ENCODE data around the gene LMX1B.
"Not testable (repeated sequence)": the region's sequence is repeated elsewhere in the genome, so short reads cannot be mapped to it uniquely, and the experiment has no call there.

Gene LMX1B

GRCh38 chr9:126696401-126697145 is 82.8 kb downstream of the LMX1B start:
- DNase-seq (ENCODE audit: low read depth), result no peak

DNA sequence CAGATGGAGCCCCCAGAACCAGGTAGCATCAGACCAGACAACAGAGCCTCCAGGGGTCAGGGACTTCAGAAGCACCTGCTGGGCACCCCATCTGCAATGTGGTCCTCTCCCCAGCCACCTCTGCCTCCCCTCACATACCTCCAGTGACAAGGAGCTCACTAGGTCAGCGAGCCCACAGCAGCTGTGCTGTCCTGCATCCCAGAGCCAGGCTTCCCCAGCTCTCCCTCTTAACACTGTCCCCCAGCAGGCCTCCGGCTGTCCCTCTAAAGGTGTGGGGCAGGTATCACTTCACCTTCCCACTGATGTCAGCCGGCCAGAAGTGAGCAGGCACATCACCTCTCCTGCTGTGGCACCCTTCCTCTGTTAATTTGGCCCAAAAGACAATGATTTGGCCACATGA is 83.6 kb downstream of the LMX1B start:
- DNase-seq (ENCODE audit: low read depth), result no peak

DNA sequence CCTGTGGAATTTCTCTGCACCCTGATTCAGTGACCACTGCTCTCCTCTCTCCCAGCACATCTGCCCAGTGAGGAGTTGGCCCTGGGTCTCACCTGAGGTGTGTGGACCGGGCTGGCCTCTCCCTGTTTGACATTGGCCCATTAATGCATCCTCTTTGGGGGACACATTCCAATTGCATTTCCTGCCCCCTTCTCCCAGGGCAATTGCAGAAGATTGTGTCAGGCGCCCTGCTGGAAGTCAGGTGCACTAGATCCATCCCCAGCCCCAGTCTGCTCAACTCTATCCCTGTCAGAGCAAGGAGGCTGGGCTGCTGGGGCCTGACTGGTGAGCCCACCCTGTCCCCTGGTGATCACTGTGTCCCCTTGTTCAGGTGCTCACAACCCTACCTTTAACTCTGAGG is 84.5 kb downstream of the LMX1B start:
- no peak for DNase-seq (ENCODE audit: low read depth)

DNA sequence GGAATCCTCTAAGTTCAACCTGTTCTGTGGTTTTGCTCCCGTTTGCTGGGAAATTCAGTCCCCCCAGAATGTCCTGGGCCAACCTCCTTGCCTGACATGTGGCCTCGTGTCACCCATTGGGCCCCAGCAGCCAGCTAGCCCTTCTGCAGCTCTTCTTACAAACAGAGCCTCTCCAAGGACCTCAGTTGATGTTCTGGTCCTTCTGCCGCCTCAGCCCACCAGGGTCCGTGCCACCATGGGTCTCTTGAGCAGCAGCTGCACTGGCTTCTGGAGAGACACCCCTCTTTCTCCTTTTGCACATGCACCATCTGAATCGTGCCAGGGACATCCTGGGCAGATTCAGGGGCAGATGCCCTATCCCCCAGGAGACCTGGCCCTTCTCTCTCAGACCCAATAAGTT is 85.0 kb downstream of the LMX1B start:
- DNase-seq (ENCODE audit: low read depth), result no peak

DNA sequence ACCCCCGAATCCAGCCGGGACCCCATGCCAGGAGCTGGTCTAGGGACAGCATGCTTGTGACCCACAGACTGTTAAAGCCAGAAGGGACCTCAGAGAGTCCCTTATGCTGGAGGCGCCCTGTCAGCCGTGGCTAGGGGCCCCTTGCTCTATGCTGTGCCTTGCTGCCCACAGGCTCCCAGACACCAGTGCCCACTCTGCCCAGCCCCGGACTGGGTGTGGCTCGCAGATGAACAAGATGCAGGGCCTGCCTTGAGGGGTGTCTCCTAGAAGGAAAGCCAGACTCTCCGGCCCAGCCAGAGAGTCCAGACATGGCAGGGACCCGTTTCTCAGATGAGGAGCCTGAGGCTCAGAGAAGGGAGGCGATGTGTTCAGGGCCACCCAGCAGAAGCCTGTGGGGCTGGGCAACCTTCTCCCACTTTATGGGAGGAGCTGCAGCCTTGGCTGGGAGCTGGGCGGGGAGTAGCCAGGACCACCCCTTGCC is 85.7 kb downstream of the LMX1B start:
- DNase-seq (ENCODE audit: low read depth), result no peak

GRCh38 chr9:126700296-126700695 is 86.6 kb downstream of the LMX1B start:
- DNase-seq (ENCODE audit: low read depth), result no peak

GRCh38 chr9:126700903-126701812 is 87.4 kb downstream of the LMX1B start:
- no peak for DNase-seq (ENCODE audit: low read depth)

- DNase-seq (ENCODE audit: low read depth), result no peak
These were observed 88.0 kb downstream of the LMX1B start for GRCh38 chr9:126701813-126702140.

DNA sequence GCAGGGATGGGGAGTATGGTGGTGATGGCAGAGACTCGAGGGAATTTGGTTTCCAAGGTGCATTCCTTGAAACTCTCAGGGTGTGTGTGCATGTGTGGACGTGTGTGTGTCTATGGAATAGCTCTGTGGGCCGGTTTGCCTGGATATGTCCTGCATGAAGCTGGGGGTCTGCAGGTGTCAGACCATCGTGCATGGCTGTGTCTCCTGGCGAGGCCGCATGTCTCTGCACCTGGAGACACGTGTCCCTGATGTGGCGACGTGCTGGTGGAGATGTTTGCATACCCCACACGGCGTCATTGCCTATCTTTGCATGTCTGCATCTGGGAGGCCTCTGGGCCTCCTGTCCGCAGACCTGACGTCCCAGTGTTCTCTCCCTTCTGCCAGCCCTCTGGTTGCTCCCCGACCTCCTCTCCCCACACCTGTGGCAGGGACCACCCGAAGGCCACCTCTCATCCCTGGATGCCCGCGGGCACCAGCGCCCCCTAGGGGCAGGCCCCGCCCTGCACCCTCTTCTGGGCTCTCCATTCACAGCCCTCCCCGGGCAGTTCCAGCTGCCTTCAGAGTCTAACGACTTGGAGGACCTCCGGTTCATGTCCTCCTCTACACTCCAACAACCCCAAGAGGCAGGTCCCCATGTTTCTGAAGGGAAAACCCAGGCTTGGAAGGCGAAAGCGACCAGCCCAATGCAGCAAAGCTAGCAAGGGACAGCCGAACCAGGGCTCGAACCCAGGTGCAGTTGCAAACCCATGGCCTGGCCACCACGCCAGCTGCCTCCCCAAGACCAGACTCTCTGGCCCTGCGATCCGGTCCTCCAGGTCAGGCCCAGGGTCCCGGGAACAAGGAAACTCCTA is 88.6 kb downstream of the LMX1B start:
- no peak for DNase-seq (ENCODE audit: low read depth)

GRCh38 chr9:126703002-126703865 is 89.5 kb downstream of the LMX1B start:
- DNase-seq (ENCODE audit: low read depth), result no peak

DNA sequence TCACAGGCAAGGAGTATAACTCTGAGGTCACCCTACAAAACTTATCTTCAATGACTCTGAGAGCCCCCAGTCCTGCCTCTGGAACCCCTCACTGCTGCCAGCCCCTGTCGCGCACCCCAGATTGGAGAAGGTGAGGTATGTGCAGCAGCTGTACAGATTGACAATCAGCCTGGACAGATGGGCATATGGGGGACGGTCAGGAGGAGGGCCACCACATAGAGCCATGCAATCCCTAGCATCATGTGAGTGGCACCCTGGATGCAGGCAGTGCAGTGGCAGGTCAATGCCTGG is 90.1 kb downstream of the LMX1B start:
- no peak for DNase-seq (ENCODE audit: low read depth)

DNA sequence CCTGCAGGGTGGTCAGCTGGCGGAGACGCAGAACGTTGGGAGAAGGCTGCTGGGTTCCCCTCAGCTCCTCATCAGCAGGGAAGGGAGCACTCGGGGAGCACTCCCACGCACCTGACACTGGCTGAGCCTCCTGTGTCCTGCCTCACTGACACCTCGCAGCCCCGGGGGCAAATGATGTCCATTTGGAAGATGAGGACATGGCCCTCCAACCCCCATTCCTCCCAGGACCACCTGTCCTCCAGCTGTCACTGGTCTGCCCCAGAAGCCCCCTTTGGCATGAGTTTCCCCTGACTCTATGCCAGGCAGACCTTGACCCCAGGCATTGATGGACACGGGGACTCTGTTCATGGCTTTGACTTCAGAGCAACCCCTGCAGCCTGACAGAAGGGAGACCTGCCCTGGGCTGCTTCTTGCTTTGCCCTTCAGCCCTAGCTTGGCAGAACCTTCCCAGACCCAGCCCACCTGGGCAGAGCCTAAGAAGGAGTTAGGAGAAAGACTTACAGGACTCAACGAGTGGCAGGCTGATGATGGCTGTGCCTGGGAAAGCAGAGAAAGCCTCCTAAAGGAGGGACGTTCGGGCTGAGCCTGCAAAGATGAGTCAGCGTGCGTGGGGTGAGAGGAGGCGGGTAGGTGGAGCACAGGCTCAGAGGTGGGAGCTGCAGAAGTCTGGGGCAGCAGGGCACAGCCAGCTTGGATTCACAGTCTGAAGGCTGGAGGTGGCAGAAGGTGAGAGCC is 90.6 kb downstream of the LMX1B start:
- no peak for DNase-seq (ENCODE audit: low read depth)

- peak; percentile 33 for DNase-seq (ENCODE audit: low read depth)
These were observed 91.4 kb downstream of the LMX1B start for GRCh38 chr9:126704892-126705766.

DNA sequence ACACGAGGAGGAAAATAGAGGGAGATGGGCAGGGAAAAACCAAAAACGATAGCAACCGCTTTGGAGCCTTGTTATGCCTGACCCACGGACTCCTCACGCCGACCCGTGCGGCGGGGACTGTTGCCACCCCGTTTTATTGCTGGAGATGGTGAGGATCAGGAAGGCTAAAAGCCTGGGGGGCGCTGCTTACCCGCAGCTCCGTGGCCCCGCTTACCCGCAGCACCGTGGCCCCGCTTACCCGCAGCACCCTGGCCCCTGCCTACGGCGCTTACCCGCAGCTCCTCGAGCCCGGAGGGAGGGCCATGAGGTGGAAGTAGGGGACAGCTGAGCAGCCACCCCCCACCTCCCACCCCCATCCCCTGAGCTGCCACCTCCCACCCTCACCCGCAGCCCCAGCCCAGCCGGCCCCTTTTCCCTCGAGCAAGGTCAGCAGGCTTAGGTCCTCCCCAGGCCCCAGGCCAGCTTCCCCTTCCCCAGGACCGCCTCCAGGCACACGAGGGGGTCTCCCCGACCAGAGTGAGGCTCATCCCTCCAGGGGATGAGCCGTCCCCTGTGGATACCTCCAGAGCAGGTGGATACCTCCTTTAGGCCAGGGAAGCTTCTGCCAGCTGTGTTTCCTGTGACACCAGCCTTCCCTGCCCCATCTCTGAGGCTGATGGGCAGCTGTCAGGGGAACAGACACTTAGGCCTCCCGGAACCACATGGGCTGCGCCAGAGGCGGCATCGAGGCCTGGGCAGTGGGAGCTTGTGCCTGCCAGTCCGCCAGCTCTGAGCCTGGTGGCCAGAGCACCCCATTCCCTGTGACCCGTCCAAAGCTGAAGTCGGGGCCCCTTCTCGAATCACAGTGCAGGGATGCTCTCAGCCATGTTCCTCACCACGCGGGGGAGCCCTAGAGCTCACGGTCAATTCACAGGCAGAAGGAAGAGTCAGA is 92.3 kb downstream of the LMX1B start:
- DNase-seq (ENCODE audit: low read depth), result no peak

DNA sequence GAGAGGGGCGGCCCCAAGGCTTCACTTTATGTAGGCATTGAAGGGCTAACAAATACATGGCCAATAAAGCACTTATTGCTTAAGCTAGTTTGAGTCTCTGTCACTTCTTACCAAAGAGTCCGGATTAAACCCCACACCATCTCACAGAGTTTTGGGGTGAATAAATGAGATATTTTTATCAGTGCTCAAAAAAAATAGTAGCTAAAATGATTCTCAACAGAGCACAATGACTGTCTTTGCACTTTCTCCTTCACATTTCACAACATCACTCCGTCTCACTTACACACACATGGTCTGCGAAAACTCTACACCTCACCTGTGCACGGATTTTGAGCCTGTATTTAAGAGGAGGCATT is 92.9 kb downstream of the LMX1B start:
- no peak for DNase-seq (ENCODE audit: low read depth)

- DNase-seq (ENCODE audit: low read depth), result no peak
These were observed 93.4 kb downstream of the LMX1B start for GRCh38 chr9:126707083-126707482.

GRCh38 chr9:126707712-126708111 is 94.0 kb downstream of the LMX1B start:
- DNase-seq (ENCODE audit: low read depth), result not testable (repeated sequence)

- no peak for DNase-seq (ENCODE audit: low read depth)
These were observed 94.5 kb downstream of the LMX1B start for GRCh38 chr9:126708178-126708577.

DNA sequence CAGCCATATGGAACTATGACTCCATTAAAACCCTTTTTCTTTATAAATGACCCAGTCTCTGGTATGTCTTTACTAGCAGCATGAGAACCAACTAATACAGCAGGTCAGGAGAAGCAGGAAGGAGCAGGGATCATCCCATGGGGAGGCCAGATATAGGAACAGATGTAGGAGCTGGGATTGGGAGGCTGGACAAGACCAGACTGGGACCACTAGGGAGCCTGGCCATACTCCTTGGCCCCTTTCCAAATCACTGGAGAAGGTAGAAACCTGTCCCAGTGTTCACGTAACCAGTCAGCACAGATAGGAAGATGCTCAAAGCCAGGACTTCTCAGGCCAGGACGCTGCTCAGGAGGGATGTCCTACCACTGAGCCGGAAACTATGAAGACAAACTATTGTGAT is 95.5 kb downstream of the LMX1B start:
- DNase-seq (ENCODE audit: low read depth), result no peak
